A673 (cell line): ENCODE data around the gene NRG3.

Experiments
- CTCF ChIP-seq: fragments of 300-800, 200-600 bp; sonication (generic); conservative IDR thresholded peaks from 2 replicates; pipeline ENCODE4 v1.5.1; 2017; ENCODE audit warnings: low read depth, mild to moderate bottlenecking, antibody characterized with exemption, low read length, moderate library complexity, mixed read lengths
- EZH2 ChIP-seq: fragments of 200-600 bp; sonication (generic); IDR thresholded peaks from 2 replicates; pipeline ENCODE4 v1.6.1; 2017; ENCODE audit warnings: borderline replicate concordance, low read depth, mild to moderate bottlenecking, mixed read lengths, antibody characterized with exemption, low read length; ENCODE audit not compliant: poor library complexity, severe bottlenecking

GRCh38 chr10:82498976-82499375 lies 624.0 kb downstream of the NRG3 start:
- TF ChIP-seq CTCF: no peak
- TF ChIP-seq EZH2: no peak
